ENCODE results near the gene IKZF3.
"Not testable (repeated sequence)": the region's sequence is repeated elsewhere in the genome, so short reads cannot be mapped to it uniquely, and the experiment has no call there.

The IKZF3 gene

DNA sequence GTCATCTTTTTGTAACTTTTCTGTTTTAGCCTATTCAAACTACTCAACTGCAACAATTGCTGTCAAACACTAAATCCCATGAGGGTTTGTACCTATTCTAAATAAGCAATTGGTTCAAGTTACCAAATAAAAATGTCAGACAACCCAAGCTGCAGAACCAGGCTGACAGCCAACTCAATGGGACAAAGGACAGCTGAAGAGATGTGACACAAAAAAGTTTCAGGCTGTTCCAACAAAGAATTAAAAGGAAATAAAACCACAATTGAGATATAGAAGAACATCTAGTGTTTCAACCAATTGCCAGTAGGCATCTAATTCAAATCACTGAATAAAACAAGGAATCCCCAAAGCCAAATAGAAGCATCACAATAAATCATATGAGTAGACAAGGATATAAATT, 77.1 kb downstream of the IKZF3 start:
- no peak for DNase-seq
- intact Hi-C loops (cut with DNase I): no loop called here

DNA sequence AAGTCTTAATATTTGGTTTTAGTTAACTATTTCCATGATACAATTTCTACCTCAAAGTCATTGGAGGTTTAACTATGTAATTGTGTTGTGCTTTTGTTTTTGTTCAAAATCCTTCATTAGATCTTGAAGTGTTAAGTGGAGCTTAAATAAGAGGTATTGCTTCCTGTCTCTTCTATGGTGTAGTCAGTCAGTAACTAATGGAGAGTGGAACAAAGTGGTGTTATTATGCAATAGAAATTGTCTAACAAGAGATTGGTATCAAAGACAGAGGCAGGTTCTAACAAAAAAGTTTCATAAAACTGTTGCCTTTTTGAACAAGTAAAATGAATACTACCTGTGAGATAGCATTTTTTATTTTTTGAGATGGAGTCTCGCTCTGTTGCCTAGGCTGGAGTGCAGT, 81.1 kb downstream of the IKZF3 start:
- intact Hi-C loops (cut with DNase I): no loop called here
- no peak for DNase-seq

DNA sequence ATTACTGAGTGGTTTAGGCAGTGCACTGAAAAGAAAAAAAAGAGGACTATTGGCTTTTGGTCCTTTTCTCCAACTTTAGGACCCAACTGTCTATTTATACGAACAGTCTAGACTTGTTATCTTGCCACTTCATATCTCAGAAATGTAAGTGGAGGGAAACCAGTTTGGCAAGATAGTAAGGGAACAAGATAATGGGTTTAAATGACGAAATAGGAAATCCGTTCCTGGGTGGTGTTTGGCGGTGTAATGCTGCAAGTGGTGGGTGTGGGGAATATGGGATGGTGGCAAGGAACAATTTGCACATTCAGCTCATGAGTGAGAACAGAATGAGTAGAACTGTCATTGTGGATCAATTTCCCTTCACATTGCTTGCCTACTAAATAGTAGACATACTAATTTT, 81.6 kb downstream of the IKZF3 start:
- DNase-seq: no peak
- intact Hi-C loops (cut with DNase I): no loop called here

DNA sequence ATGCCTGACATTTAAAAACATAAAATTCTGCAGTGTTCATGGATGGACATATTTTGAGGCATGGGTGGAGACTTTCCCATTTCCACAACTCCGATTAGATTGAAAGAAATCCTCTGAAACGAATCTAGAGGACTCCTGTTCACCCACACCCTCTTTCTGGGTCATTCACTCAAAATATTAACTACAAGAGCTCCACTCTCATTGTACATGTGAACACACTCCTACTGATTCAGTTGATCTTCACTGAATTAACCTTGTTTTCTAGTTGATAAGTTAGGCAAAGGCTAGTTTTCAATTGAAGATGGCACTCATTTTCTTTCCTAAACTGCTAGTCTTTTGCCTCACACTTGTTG, 82.3 kb downstream of the IKZF3 start:
- intact Hi-C loops (cut with DNase I): no loop called here
- no peak for DNase-seq

DNA sequence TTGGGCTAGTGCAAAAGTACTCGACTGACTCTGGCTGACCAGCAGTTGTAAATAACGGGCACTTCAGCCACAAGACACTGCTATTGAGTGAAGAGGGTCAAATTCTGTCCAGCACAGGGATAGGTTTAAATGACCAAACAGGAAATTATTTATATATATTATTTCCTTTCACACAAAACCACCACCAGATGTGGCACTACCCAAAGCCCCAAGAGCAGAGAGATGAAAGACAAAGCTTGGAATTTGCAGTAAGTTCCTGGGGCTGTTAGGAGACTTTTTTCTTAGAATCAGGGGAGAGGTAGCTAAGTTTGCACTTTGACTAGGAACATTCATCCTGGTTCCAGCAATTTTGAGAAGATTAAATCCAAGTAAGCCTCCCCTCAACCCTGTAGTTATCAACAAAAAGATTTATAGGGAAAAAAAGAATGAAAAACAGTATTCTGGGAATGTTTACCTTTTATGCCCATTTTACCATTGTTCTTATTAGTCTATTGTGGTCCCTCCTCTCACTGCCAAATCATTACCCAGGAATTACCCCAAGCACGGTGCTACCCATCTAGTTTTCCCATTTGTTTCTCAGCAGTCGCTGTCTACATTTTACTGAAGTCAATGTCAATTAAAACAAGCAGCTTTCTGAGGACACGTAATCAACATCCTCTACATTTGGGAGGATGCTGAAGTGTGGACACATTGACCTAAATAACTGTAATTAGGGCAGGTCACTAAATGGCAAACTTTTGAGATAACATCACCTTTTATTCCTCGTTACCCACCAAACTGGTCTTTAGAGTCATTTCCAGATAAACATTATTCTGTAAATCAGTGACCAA, 82.9 kb downstream of the IKZF3 start:
- intact Hi-C loops (cut with DNase I): no loop called here
- DNase-seq: no peak

DNA sequence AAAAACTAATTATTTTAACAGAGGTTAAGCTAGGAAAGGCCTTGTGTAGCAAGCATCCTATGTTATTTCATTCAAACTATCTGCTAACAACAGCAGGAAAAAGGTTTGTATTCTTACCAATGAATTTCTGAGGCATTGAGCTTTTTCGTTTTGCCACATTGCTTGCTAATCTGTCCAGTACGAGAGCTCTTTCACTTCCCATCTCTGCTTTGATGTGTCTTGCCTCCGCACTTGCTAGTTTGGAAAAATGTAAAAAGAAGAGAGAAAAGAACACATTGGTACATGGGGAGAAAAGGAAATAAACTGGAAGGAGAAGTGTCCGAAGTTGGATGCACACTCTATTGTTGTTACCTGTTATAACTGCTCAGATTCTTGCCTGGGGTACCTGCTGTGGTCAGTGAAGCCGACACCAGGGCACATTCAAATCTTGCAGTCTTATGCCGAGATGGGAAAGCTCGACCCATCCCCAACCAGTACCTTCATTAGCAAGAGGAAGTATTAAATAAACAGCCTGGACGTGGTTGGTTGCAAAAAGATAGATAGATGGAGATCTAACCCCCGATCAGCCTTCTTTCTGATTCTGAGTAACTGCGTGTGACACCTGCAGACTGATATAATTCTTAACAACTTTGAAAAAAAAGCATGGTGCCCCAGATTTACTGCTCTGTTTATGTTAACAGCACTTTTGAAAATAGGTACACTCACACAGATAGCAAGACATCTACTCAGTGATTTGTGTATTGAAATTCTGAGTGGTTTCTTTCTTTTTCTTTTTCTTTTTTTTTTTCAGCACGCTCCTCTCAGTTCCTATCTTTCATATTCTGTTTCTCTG, 86.4 kb downstream of the IKZF3 start:
- DNase-seq: no peak
- intact Hi-C loops (cut with DNase I): no loop called here

DNA sequence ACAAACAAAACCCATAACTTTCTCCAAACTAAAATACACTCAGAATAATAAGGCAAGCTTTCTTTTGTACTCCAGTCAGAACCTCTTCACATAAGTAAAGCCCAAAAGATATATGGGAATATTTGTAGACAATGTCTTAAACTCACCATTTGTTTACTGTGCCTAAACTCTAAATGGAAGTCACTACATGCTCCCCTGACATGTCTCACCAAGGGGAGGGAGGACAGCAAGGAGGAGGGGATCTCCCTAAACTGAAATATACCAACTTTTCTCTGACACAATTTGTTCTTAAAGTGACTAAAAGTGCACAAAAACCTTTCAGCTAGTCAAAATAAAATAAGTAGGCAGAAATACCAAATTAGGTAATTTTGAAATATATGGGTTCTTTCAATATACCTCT, 87.9 kb downstream of the IKZF3 start:
- intact Hi-C loops (cut with DNase I): no loop called here
- DNase-seq: no peak

DNA sequence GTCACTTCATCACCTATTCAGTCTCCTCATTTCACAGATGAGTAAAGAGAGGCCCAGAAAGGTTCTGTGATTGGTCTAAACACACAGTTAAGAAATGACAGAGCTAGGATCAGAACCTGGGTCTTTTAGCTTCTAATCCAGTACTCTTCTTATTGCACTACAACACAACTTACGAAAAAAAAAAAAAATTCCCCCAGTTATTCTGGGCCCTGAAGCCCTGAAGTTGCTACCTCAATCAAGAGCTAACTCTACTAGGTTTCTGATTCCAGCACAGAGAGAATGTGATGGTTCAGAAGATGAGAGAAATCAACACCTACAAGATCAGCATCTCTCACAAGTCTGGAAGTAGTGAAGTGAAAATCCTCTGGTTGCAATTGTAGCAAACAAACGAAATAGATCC, 89.1 kb downstream of the IKZF3 start:
- intact Hi-C loops (cut with DNase I): no loop called here
- DNase-seq: no peak

DNA sequence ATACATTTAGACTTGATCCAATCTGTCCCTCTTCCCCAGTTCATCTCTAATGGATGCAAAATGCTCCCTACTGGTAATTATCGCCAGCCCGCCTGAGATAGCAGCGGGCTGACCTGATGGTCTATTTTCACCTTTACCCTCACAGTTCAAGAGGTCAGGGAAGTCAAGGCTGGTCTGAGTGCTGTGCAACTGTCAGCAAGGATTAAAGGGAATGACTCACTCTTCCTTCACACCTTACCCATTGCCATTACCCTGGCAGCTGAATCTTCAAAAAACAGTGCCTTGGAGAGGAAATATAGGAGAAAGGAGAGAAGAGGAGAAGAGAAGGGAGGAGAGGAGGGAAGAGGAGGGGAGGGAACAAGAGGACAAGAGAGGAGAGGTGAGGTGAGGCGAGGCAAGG, 90.1 kb downstream of the IKZF3 start:
- intact Hi-C loops (cut with DNase I): no loop called here
- DNase-seq: no peak

DNA sequence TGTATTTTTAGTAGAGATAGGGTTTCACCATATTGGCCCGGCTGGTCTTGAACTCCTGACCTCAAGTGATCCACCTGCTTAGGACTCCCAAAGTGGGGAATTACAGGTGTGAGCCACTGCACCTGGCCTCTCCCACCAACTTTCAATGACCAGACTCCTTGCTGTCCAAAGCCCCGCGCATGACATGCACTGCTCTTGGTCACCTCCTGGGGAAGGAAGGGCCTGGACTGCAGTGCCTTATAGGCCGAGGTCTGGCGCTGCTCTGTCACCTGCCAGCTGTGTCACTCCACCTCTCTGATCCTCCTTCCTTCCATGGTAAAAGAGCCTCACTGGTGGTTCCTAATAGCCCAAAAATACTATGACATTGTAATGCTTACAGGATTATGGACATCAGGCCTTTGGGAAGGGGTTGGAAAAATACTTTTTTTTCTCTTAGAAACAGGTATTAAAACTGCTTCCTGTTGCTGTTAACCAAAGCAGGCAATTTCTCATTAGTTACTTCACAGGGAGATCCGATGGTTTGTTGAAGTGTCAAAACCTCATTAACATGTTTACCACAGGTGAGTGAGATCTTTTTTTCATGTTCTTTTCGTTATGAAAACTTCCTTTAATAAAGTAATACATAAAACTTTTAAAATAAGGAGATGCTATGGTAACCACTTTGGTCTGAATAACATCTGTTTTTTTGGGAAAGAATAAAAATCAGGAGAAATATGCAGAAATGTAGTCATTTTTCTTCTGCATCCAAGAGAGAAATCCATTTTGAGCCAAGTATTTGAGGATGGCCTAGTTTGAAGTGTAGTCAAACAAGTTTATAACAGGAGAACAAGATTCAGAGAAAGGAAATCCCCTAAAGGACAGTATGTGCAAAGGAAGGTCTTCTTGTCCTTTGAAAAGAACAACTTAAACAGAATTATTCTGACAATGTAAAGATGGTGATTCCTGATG, 90.9 kb downstream of the IKZF3 start:
- DNase-seq: no peak

DNA sequence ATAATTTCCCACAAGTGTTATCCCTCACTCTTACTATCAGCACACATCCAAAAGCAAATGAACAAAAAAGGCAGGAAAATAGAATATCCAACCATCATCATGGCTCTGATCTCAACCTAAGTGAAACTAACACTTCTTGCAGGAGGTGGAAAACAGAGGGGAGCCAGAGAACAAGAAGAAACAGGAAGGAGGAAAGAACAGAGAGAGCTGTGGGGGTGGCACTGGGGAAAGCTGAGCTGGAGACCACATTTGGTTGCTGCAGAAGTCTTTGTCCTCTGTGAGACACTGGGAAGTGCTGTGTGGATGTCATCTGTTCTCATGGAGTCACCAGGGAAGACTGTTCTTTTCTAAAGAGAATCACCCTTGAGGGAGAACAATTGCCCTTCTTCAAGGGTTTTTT, 91.7 kb downstream of the IKZF3 start:
- peak in 4 of 10 donors; percentile 22 to 89 (median 38) for DNase-seq
- intact Hi-C loops (cut with DNase I): no loop called here

More for the DNA sequence above, 90.9 kb downstream of the IKZF3 start:
- intact Hi-C loops (cut with DNase I): no loop called here

DNA sequence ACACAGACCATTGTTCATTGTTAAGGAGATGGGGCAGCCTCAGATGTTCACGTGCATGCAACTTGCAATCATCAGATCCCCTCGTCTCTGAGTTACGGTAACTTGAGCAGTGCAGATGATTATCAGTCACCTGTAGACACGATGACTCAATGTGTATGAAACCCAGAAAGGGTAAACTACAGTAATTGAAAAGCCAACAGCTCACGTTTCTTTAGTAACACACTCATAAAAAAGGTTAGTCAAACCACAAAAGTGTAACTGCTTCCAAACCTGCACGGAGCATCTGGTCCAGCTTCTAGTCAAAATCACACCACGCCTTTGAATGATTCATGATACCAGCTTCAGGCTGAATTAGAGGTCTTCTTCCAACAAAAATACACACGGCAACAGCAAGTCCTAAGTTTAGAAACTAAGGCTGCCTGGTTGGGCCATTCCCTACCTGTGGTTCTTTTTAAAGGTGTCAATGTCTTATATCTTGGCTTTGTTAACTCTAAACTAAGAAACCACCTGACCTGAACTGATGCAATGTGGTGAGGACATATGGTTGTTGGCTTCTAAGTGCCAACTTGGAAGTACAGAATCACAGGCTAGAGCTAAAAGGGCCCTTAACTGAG, 94.0 kb downstream of the IKZF3 start:
- peak in 3 of 10 donors; percentile 12 to 24 (median 18) for DNase-seq
- intact Hi-C loops (cut with DNase I): no loop called here

DNA sequence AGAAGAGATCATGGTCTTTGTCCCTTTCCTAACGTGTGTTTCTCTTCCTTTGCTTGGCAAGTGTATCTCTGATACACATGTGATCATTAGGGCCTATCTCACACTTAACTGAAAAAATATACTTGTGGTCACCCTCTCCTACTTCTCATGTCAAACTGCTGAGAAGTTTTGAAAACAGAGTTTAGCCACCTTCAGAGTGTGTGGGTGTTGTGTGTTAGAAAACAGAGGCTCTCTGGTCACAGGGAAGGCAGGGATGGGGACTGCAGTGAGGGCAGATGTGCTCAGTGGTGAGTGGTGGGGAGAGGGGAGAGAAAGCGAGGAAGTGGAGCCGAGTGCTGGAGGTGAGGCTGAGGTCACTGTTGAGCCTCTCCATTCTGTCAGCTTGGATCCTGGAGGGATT, 97.0 kb downstream of the IKZF3 start:
- intact Hi-C loops (cut with DNase I): no loop called here
- DNase-seq: no peak

DNA sequence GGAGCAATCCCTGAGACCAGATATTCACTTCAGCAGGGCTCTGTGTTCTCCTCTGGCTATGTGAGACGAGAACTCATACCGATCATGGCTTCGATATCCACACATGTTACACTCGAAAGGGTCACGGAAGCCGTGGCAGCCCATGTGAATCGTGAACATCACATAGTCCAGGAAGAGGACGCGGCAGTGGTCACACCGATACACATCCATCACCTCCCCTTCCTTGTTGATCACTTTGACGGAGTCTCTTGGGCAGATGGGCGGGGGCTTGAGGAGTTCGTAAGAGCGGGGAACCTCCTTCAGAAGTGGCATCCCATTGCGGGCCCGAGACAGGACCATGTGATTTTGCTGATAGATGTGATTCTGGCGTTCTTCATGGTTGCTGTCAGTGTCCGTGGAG, 98.3 kb downstream of the IKZF3 start:
- intact Hi-C loops (cut with DNase I): no loop called here
- no peak for DNase-seq

DNA sequence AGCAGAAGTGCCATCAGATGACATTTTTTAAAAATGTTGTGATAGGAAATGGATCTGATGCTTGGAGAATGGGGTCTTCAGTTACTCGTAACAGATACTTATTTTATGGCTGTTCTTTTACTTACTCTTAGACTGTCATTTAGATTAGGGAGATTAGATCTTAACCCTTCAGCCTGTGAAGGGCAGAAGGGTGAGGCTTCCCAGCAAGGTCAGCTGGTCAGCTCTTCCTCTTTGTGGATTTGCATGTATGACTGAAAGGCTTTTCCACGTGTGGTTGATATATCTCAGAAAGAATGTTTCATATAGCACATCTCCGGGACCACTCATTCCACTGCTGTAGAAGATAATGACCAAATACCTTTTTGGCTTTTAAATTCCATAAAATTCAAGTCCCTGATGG, 98.9 kb downstream of the IKZF3 start:
- no peak for DNase-seq
- intact Hi-C loops (cut with DNase I): no loop called here

DNA sequence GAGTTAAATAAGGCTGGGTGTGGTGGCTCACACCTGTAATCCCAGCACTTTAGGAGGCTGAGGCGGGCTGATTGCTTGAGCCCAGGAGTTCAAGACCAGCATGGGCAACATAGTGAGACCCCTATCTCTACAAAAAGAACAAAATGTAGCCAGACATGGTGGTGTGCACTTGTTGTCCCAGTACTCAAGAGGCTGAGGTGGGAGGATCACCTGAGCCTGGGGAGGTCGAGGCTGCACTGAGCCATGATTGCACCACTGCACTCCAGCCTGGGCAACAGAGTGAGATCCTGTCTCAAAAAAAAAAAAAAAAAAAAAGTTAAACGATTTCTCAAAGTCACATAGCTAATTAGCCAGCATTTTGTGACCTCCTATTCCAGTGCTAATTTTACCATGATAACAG, 99.9 kb downstream of the IKZF3 start:
- intact Hi-C loops (cut with DNase I); DNase-seq: not testable (repeated sequence)

DNA sequence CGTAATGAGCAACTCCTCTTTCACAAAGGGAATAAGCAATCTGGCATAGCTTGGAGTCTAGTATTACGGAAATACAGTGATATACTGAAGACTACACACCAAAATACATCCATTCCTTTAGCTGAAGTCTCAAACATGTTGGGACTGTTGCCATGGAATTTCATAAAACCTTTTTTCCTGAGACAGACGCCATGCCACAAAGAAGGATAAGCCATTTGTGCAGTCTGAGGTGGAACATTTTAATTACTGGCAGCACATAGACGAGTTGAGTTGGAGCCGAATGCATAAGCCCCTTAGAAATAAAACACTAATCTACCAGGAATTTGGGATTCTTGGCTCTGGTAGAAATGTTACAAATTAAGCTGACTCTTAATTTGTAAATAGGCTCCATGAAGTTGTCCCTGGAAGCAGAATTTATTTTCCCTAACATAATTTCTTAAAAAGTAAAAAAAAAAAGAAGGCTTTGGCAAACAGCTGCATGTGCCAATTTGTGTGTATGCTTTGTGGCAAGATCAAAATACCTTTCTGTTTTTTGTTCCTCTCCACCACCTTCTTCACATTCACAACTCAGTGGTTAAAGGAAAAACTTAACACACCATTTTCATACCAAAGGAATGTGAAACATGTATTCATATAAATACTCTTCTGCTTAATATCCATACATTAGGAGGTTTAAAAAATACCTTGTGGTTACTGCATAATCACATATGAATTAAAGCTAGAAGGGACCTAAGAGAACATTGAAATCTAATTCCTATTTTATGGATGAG, 100.9 kb downstream of the IKZF3 start:
- intact Hi-C loops (cut with DNase I): no loop called here
- DNase-seq: no peak

DNA sequence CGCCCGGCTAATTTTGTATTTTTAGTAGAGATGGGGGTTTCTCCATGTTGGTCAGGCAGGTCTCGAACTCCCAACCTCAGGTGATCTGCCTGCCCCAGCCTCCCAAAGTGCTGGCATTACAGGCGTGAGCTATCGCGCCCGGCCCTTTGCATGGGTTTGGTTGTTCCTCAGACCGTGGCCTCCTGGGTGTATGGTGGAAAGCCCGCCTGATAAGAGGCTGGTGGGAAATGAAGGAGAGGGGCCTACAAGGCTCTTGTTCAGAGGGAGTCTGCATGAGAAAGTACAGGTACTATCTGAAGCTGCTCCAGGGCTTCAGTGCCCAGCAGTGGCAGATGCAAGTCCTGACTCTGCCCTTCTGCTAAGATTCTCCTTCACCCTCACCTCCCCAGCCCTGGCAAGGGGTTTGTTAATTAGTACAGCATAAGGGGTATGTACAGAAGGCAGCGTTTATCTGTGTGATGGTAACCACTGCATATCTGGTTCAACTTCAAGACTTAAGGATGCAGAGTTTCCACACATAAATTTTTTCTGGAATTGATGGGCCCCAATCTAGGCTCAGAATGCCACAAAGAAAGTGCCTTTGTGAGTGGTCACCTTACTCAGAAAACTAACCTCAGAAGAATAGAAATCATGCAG, 102.1 kb downstream of the IKZF3 start:
- intact Hi-C loops (cut with DNase I): no loop called here
- DNase-seq: peak in 1 of 10 donors; percentile 72

DNA sequence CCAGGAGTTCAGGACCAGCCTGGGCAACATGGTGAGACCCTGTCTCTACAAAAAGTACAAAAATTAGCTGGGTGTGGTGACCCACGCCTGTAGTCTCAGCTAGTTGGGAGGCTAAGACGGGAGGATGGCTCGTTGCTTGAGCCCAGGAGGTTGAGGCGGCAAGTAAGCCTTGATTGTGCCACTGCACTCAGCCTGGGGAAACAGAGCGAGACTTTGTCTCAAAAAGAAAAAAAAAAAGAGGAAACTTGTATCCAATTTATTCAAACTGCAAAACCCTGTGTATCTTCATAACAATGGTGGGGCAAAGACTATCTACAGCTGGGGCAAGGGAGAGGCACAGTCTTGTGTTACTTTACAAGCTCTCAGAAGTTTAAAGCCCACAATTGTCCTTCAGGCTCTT, 104.9 kb downstream of the IKZF3 start:
- DNase-seq: no peak
- intact Hi-C loops (cut with DNase I): loop anchor here (10.0 kb wide), 1 partner anchor 166 kb away; the partner anchor contains the start of genes LRRC3C and ORMDL3
